Measurements from ENCODE around the gene IRAK3. TPM values are rescaled to one million over a fixed set of nuclear protein-coding genes. Genes with fewer than 3 reads are reported as not detected.

IRAK3 gene
- total and polyA plus RNA-seq, 2 experiments from 2014 or later = 0.53 to 1.8 TPM

DNA sequence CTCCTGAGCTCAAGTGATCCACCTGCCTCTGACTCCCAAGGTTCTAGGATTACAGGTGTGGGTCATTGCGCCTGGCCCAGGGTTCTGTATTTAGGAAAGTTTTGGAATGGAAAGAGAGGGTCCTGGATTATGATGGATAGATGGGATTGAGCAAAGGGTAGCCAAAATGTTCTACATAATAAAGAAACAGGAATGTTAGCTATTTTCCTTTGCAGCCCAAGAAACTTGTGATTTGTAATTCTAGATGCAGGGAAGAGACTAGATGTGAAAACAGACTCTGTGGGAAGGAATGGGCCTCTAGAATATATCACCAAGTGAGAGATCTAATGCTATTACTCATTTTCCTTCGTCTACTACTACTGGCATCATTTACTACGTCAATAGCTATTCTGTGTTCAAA, 83.6 kb downstream of the IRAK3 start:
- H3K4me1 Mint-ChIP-seq = peaks cover 13% of the 10 kb centered on the region
- H3K27me3 Mint-ChIP-seq (ENCODE audit: insufficient read depth, low read depth, poor library complexity) = no peaks in the 10 kb centered on the region
- no peak overlapping the region for H3K27ac Mint-ChIP-seq
- no peaks in the 10 kb centered on the region; the same call in 2 of the 3 replicates for H3K36me3 Mint-ChIP-seq (ENCODE audit: low read depth)
- Histone ChIP-seq H3K4me1 (ENCODE audit: insufficient read depth) (no peaks in the 10 kb centered on the region), H2AFZ (no peak overlapping the region), H3K9me2 (ENCODE audit: insufficient read depth) (no peaks in the 10 kb centered on the region), H3K4me3 (no peak overlapping the region), H3K36me3 (ENCODE audit: insufficient read depth) (no peaks in the 10 kb centered on the region), H3F3A (replicated peaks; ENCODE audit: low read depth) (no peaks in the 10 kb centered on the region), H3K27ac (ENCODE audit: low read depth) (peak overlapping the region; percentile 78), H3K27me3 (ENCODE audit: insufficient read depth) (no peaks in the 10 kb centered on the region), H3K4me2 (no peak overlapping the region), H4K20me1 (replicated peaks; ENCODE audit: insufficient read depth) (no peaks in the 10 kb centered on the region), H3K79me2 (replicated peaks; ENCODE audit: insufficient read depth) (no peaks in the 10 kb centered on the region)
- TF ChIP-seq NANOG (IDR thresholded peaks at IDR 0.05; ENCODE audit: borderline replicate concordance) = no peak
- TF ChIP-seq EZH2phosphoT487 (IDR thresholded peaks at IDR 0.05; ENCODE audit: unreplicated experiment) = no peak
- DNase-seq (ENCODE audit: low spot score) (peak; percentile 69), ATAC-seq (peak; percentile 46)
- no peaks in the 10 kb centered on the region for H3K9me3 Mint-ChIP-seq
- no peak overlapping the region for H3K4me3 Mint-ChIP-seq

- no peaks in the 10 kb centered on the region for H3K79me2 ChIP-seq (replicated peaks; ENCODE audit: insufficient read depth)
These were observed 84.1 kb downstream of the IRAK3 start for GRCh38 chr12:66273147-66273546.

More at GRCh38 chr12:66273147-66273546, 84.1 kb downstream of the IRAK3 start:
- DNase-seq (ENCODE audit: low spot score) (peak; percentile 52), ATAC-seq (peak; percentile 66)
- H3K36me3 ChIP-seq (ENCODE audit: insufficient read depth) = no peaks in the 10 kb centered on the region
- Mint-ChIP-seq H3K9me3 (no peaks in the 10 kb centered on the region), H3K4me3 (no peak overlapping the region), H3K27ac (0 out of 2 replicates have a peak overlapping the region, but pooled peaks have one; percentile 22), H3K4me1 (peaks cover 13% of the 10 kb centered on the region), H3K36me3 (ENCODE audit: low read depth) (no peaks in the 10 kb centered on the region; the same call in 2 of the 3 replicates), H3K27me3 (ENCODE audit: insufficient read depth, low read depth, poor library complexity) (no peaks in the 10 kb centered on the region)
- H3K27me3 ChIP-seq (ENCODE audit: insufficient read depth) = no peaks in the 10 kb centered on the region
- TF ChIP-seq JUNB (IDR thresholded peaks at IDR 0.05; ENCODE audit: unreplicated experiment) = no peak
- no peak for TF ChIP-seq ZNF331 (CRISPR knock-in tag; IDR thresholded peaks at IDR 0.05; ENCODE audit: low read depth)
- no peak for TF ChIP-seq POLR2AphosphoS5 (IDR thresholded peaks at IDR 0.05; ENCODE audit: low read depth)
- TF ChIP-seq ZNF462 (CRISPR knock-in tag; IDR thresholded peaks at IDR 0.05) = no peak
- TF ChIP-seq EZH2 (IDR thresholded peaks at IDR 0.05; ENCODE audit: low read depth, unreplicated experiment) = no peak
- peak; percentile 26 to 48; a peak in 2 of 4 replicates for TF ChIP-seq CTCF (conservative IDR thresholded peaks at IDR 0.05; ENCODE audit: low read depth in 2 of 2)
- TF ChIP-seq ZNF114 (CRISPR knock-in tag; IDR thresholded peaks at IDR 0.05) = no peak
- TF ChIP-seq ETS1 (IDR thresholded peaks at IDR 0.05) = no peak
- H3K9me2 ChIP-seq (ENCODE audit: insufficient read depth) = no peaks in the 10 kb centered on the region
- no peak overlapping the region for H3K4me2 ChIP-seq
- no peak overlapping the region for H2AFZ ChIP-seq
- H3K27ac ChIP-seq (ENCODE audit: low read depth) = peak overlapping the region; percentile 78
- no peaks in the 10 kb centered on the region for H3F3A ChIP-seq (replicated peaks; ENCODE audit: low read depth)
- no peaks in the 10 kb centered on the region for H4K20me1 ChIP-seq (replicated peaks; ENCODE audit: insufficient read depth)
- no peaks in the 10 kb centered on the region for H3K4me1 ChIP-seq (ENCODE audit: insufficient read depth)
- H3K4me3 ChIP-seq = no peak overlapping the region
